GM19025 (cell line): ENCODE data around the gene RALGAPA2.

Source experiments
- ATAC-seq: cut with Tn5 transposase; IDR thresholded peaks from one replicate; pipeline ENCODE4 v1.9.1; 2021; ENCODE audit warnings: mild to moderate bottlenecking, low read depth, moderate library complexity; ENCODE audit not compliant: unreplicated experiment

RALGAPA2 gene

DNA sequence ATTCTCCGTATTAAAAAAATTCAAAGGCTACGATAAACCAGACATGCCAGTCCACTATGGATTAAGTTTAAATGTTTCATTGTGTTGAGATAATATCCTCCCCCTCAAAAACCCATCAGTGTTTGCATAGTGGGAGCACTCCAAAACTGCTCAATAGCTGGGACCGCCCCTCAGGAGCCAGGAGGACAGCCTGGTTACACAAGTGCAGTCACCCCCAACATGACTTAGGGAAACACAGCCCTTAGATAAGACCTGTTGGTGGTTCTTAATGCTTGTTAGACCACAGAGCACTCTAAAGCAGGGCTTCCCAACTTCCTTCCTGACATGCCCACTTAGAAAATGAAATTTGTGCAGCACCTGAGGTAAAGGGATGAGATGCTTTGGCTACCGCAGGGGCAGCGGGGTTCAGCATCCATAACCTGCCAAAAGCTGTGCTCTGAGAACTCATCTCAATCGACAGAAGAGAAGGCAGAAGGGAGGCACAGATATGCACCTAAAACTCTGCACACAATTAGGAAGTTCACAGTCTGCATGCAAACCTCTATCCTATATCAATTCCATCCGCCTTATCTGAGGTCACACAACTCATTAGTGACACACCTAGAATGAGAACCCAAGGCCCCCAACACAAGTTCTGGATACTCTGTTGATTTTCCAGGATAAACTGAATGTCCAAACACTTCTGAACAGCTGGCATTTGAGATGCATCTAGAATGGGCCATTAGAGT lies 74.3 kb downstream of the RALGAPA2 start:
- ATAC-seq: no peak

DNA sequence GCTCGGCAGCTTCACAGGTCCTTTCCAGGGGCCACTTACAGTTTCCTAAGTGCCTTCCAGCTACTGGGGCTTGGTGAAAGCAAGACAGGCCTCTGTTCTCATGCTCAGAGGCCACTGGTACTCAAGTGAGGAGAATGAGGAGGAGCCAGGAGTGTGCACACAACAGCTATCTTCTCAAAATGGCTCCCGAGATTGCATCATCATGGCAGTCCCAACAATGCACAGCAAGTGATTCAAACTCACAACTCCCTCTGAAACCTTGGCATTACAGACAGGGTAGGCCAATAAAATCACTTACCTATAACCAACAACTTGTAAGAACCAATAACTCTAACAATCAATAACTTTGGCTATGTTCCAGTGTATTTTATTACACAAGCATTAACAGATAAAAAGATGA lies 77.4 kb downstream of the RALGAPA2 start:
- no peak for ATAC-seq

DNA sequence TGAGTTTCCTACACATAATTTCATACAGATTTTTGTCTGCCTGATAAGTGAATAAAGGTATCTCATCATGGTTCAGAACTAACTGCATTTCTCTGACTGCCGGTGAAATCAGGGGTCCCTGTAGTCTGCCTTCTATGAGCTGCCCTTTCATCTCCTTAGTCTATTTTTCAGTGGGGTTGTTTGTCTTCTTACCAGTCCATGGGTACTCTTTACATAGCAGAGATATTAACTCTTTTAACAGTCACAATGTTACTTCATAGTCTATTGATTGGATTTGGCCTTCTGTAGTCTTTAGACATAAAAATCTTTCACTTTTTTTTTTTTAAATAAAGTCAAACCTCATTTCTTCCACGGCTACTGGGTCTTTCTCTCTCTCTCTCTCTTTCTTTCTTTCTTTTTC lies 79.8 kb downstream of the RALGAPA2 start:
- no peak for ATAC-seq

DNA sequence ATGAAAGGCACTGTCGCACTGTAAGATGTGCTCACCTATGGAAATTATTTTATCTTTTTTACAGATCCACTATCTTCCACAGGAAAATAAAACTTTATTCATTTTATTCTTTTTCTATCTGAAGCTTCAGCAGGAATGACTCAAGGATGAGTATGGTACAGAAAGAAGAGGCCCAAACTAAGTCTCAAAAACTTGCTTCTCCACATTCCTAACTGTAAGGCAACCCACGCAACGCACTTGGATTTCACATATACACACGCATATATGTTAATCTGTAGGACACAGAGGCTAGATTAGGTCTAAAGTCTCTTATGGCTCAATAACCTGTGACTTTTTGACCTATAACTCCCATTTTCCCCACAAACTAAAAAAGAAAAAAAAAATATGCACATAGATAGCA lies 81.9 kb downstream of the RALGAPA2 start:
- ATAC-seq: no peak

DNA sequence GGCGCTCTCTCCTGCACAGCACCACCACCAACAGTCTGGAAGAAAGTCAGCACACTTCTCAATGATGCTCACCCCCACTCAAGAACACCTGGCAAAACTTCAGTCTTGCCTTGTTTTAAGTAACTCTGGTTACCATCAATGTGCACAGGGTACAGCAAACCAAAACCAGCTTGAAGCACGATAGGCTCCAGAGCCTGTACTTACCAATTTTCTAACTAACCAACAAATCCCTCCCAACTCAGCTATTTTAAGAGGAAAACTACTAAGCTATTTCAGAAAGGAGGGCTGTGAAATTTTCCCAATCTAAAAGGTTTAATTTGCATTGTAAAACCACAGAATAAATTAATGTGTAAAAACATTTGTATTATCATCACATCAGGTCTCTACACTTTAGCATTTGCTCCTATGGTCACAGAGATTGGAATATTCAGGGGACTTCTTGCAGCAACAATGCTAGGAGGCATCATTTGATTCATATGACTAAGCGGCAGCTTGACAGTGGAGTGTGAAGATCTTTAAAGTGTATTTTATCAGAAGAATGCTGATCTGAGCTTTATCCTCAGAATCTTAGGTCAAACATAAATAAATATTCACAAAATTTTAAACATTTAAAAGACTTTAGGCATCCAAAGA lies 82.8 kb downstream of the RALGAPA2 start:
- no peak for ATAC-seq

DNA sequence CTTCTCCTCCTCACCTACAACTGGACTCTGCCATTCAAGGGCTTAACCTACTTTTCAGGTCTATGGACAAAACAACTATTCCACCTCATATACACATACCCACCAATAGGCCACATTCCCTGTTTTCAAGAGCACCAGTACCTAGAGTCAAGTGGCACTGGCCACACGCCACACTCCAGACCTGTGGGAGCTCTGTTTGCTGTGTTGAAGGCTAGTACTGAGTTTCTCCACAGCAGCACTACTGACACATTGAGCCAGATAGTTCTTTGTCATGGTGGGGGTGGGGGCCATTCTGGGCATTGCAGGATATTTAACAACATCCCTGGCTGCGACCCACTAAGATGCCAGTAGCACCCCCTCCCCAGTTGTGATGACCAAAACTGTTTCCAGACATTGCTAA lies 84.1 kb downstream of the RALGAPA2 start:
- ATAC-seq: no peak

DNA sequence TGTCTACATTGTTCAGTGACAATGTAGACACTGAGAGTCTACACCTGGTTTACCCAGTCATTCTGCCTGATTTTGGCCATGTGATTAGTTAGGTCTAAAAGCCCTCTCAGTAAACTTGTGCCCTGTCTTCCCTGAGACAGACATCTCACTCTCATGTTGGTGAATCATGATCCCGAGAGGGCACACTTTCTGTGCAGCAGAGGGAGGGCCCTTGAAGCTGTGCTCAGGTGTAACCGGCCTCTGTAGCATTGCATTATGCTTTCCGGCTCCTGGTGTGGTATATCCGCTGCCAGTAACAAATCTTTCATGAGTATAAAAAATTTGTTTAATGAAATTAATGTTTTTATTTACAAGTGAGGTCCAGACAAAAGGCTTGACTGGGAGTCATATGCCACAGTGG lies 85.0 kb downstream of the RALGAPA2 start:
- no peak for ATAC-seq

DNA sequence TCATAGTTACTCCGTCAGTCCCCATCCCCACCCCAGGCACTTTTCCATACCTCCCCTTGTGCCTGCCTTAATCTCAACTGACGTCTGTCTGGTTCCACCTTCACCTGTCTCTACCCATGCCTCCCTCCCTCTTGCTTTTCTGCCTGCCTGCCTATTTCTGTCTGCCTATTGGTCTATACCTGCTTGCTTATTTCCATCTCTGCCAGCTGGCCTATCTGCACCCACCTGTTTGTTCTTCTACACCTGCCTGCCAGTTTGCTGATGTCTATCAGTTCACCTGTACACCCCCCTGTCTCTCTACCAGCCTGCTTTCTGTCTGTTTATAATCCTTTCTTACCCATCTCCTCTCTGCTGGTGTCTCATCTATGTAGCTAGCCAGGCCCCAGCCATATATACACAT lies 87.5 kb downstream of the RALGAPA2 start:
- ATAC-seq: no peak

DNA sequence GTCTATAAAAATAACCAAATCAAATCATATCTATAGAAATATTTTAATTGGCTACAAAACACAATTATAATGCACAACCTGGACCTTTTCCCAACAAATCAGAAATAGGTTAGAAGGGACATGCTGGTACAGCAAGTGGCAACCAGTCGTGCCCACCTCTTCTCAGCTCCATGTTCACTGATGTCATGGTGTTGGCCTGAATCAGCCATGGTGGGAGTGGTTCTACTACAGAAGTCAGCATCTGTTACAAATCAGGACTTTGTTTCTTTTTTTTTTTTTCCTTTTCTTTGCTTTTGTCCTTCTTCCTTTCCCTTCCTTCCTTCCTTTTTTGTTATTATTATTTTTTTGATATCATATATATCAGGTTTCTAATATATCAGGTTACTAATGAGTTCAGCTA lies 91.2 kb downstream of the RALGAPA2 start:
- no peak for ATAC-seq

DNA sequence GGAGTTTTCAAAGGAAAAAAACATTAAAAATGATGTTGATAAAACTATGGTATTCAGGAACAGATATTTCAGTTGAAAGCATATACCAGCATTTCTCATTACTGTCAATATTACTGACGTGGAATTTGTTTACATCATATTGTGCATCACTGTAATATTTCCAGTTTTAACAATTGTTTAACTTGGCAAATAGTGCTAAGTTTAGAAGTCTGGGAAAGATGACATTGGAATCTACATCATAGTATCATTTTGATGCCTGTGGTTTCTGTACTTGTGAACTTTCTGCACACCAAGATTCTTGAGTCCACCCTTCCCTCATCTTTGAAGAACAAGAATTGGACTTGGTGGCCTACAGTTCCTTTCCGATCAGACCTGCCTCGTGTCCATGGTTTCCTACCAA lies 98.1 kb downstream of the RALGAPA2 start:
- no peak for ATAC-seq

GRCh38 chr20:20612251-20612650 lies 100.2 kb downstream of the RALGAPA2 start:
- ATAC-seq: no peak

DNA sequence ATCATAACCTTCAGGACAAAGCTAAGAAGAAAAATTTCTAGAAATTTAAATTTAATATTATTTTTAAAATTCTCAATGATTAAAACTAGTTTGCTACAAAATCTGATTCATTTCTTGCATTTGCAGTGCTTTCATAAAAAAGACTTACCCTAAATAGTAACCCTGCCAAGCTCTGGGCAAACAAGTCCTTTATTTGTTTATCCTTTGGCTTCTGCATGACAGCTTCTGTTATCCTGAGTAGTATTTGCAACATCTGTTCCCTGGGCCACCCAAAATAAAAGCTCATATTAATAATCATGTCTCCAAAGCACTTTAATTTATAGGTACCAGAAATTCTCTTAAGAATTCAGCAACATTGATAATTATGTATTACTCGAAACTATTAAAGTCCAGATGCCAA lies 101.3 kb downstream of the RALGAPA2 start:
- ATAC-seq: no peak

DNA sequence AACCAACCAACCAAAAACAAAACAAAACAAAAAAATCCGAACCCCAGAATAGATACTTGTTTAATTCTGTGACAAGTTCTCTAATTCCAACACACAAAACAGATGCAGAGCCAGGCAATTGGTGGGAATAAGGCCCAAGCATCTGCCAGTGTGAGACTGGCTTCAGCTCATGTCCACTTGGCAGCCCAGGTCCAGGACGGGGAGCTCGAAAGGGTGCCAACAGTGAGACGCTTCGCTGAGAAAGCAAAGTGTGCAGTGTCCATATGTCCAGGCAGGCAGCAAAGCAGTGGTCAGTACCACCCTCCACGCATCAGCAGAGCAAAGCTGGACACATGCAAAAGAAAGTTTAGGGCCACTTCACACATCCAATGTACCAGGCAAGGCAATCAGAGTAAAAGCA lies 102.9 kb downstream of the RALGAPA2 start:
- ATAC-seq: no peak

DNA sequence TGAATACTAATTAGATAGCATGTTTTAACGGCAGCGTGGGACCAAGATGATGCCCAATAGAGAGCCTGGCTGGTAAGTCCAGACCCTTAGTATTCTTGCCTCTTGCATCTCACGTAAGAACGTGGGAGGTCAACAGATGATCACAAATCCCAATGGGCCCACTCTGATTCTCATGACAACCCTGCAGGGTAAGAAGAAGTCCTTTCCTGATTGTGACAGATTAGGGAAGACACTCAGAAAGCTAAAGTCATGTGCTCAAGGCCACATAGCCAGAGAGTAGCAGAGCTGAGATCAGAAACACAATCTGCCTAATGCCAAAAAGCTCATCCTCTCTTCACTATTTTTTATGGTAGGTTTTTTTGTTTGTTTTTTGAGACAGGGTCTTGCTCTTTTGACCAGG lies 103.8 kb downstream of the RALGAPA2 start:
- ATAC-seq: no peak

DNA sequence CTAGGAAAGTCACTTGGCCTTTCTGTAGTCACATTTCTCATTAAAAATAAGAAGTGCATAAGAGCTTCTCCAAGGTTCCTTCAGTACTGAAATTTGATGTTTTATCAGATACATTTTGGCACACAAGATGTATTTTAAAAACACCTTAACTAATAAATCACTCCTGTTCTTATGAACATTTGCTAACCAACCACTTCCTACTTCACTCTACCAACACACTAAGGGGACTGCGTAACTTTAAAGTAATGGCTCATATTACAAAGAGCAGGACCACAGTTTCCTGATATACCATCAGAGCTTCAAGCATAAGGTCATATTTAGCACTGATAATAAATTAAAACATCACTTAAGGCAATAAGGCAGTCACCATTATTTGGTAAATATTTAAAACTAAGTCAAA lies 104.4 kb downstream of the RALGAPA2 start:
- ATAC-seq: no peak

- ATAC-seq: no peak
Observed at GRCh38 chr20:20606881-20607280, 105.6 kb downstream of the RALGAPA2 start.

GRCh38 chr20:20606050-20606449 lies 106.4 kb downstream of the RALGAPA2 start:
- no peak for ATAC-seq

DNA sequence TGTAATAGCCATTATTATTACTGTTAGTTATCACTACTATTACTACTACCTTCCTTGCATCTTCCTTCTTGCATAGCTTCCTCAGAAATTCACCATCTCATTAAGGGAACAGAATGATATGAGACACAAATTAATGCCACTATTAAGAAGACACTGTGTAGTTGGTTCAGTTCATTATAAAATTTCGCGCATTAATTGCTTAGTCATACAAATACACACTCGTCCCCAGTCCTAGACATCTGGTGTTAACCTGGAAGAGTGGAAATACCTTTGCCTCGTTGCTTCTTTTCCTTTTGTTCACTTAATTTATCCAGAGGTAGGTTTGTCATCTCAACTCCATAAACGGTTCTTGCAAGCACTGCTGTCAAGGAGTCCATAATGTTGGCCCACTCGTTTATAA lies 107.5 kb downstream of the RALGAPA2 start:
- ATAC-seq: no peak

GRCh38 chr20:20604357-20604756 lies 108.1 kb downstream of the RALGAPA2 start:
- no peak for ATAC-seq

GRCh38 chr20:20603339-20603990 lies 109.0 kb downstream of the RALGAPA2 start:
- ATAC-seq: peak; percentile 93

- no peak for ATAC-seq
Observed at GRCh38 chr20:20597966-20598365, 114.5 kb downstream of the RALGAPA2 start.

GRCh38 chr20:20594171-20594530 lies 118.3 kb downstream of the RALGAPA2 start:
- no peak for ATAC-seq
